H1 (cell line): ENCODE measurements around the gene MRGPRX4. TPM values are rescaled to one million over a fixed set of nuclear protein-coding genes. Genes with fewer than 3 reads are reported as not detected.

ENCODE experiments used
- CTCF ChIA-PET: fragments of 300-600 bp; sonication (Branson Sonifier 250); formaldehyde crosslinking; loops from one replicate; lab custom pipeline; 2021; ENCODE audit not compliant: partially characterized antibody; lab: Charles Lee
- POLR2A ChIA-PET: fragments of 300-600 bp; sonication (Branson Sonifier 250); formaldehyde crosslinking; loops from one replicate; lab custom pipeline; 2021; ENCODE audit warnings: inconsistent platforms; ENCODE audit not compliant: partially characterized antibody; lab: Charles Lee
- DNase-seq, 2 experiments: peaks; one replicate each; pipeline versions ENCODE4 v3.0.0 to v3.0.0-alpha.2; 2010 to 2022; ENCODE audit warnings: low spot score in 2 of 2, low read depth in 1 of 2, mixed read lengths in 1 of 2
- FAIRE-seq: peaks from 2 replicates; lab custom pipeline; 2011; peaks lifted over from hg19 to GRCh38; lab: Jason Lieb, UNC
- H2AFZ ChIP-seq: 2 replicates; pipeline ENCODE4 v1.8.1; 2012; ENCODE audit warnings: low read length, inconsistent platforms
- H2AK5ac ChIP-seq: 2 replicates; pipeline ENCODE4 v1.6.1; 2013; ENCODE audit warnings: low read depth, low read length
- H2BK120ac ChIP-seq: replicated peaks from 2 replicates; pipeline ENCODE3; 2013; ENCODE audit warnings: low read depth, low read length, inconsistent platforms
- H2BK12ac ChIP-seq: 2 replicates; pipeline ENCODE4 v1.6.1; 2013; ENCODE audit warnings: low read depth, low read length
- H2BK15ac ChIP-seq: 2 replicates; pipeline ENCODE4 v1.6.1; 2013; ENCODE audit warnings: low read length
- H2BK20ac ChIP-seq: 2 replicates; pipeline ENCODE4 v1.6.1; 2013; ENCODE audit warnings: low read length
- H2BK5ac ChIP-seq: 2 replicates; pipeline ENCODE4 v1.6.1; 2013; ENCODE audit warnings: low read depth, low read length
- H3K14ac ChIP-seq: 2 replicates; pipeline ENCODE4 v1.6.1; 2013; ENCODE audit warnings: inconsistent platforms; ENCODE audit not compliant: insufficient read length
- H3K18ac ChIP-seq: 2 replicates; pipeline ENCODE4 v1.6.1; 2013; ENCODE audit warnings: low read length; ENCODE audit errors: extremely low read depth
- H3K23ac ChIP-seq: 2 replicates; pipeline ENCODE4 v1.6.1; 2013; ENCODE audit warnings: inconsistent platforms; ENCODE audit not compliant: insufficient read length
- H3K23me2 ChIP-seq: 2 replicates; pipeline ENCODE4 v1.6.1; 2013; ENCODE audit warnings: low read depth, low read length
- H3K27ac ChIP-seq: 2 replicates; pipeline ENCODE4 v1.6.1; 2011; ENCODE audit warnings: low read depth, low read length, inconsistent platforms
- H3K27me3 ChIP-seq, 4 experiments: replicated peaks in 1 of 4; 1 replicate in 1 of 4; 2 replicates in 3 of 4; pipeline versions ENCODE4 v1.6.1 to v1.8.1; 2011 to 2013; ENCODE audit warnings: low read length in 3 of 4, mild to moderate bottlenecking in 3 of 4, inconsistent platforms in 2 of 4, mixed read lengths in 2 of 4, moderate library complexity in 1 of 4; ENCODE audit not compliant: control insufficient read depth in 3 of 4, insufficient read depth in 3 of 4; ENCODE audit errors: extremely low read depth in 1 of 4
- H3K36me3 ChIP-seq, 4 experiments: 2 replicates each; pipeline versions ENCODE4 v1.6.1 to v1.8.1; 2011 to 2013; ENCODE audit warnings: mild to moderate bottlenecking in 4 of 4, low read length in 3 of 4, moderate library complexity in 2 of 4, control low read depth in 1 of 4, inconsistent platforms in 1 of 4; ENCODE audit not compliant: insufficient read depth in 4 of 4, control insufficient read depth in 2 of 4
- H3K4ac ChIP-seq: replicated peaks from 2 replicates; pipeline ENCODE3; 2013; ENCODE audit warnings: low read length, low read depth, mixed read lengths, inconsistent platforms; ENCODE audit not compliant: insufficient read length
- H3K4me1 ChIP-seq, 4 experiments: replicated peaks in 1 of 4; 1 replicate in 1 of 4; 2 replicates in 3 of 4; pipeline versions ENCODE4 v1.6.1 to v1.8.1; 2011 to 2013; ENCODE audit warnings: low read length in 3 of 4, inconsistent platforms in 2 of 4, mixed read lengths in 1 of 4; ENCODE audit not compliant: insufficient read depth in 4 of 4, control insufficient read depth in 3 of 4
- H3K4me2 ChIP-seq, 2 experiments: 2 replicates each; pipeline versions ENCODE4 v1.6.1 to v1.8.1; 2011 to 2013; ENCODE audit warnings: low read depth in 2 of 2, low read length in 2 of 2, control low read depth in 1 of 2, inconsistent platforms in 1 of 2, mild to moderate bottlenecking in 1 of 2; ENCODE audit not compliant: insufficient read depth in 1 of 2
- H3K4me3 ChIP-seq, 4 experiments: fragments of 200-600, 300-600 bp in 1 of 4; sonication (generic), shearing (Covaris generic), sonication (Bioruptor Twin) in 1 of 4; 2 replicates each; pipeline versions ENCODE4 v1.5.1 to v1.8.1; 2011 to 2016; ENCODE audit warnings: low read length in 4 of 4, low read depth in 3 of 4, control low read depth in 2 of 4, inconsistent platforms in 2 of 4, mild to moderate bottlenecking in 2 of 4, mixed read lengths in 1 of 4, moderate library complexity in 1 of 4; ENCODE audit not compliant: insufficient read depth in 2 of 4; ENCODE audit errors: extremely low read depth in 1 of 4
- H3K56ac ChIP-seq: replicated peaks from 2 replicates; pipeline ENCODE3; 2013; ENCODE audit warnings: low read depth, mild to moderate bottlenecking, mixed read lengths, low read length, inconsistent platforms; ENCODE audit not compliant: insufficient read length
- H3K79me1 ChIP-seq: 2 replicates; pipeline ENCODE4 v1.6.1; 2013; ENCODE audit warnings: low read depth, low read length, control low read depth
- H3K79me2 ChIP-seq, 2 experiments: 2 replicates each; pipeline versions ENCODE4 v1.6.1 to v1.8.1; 2012 to 2013; ENCODE audit warnings: low read length in 2 of 2, mild to moderate bottlenecking in 2 of 2, inconsistent platforms in 1 of 2; ENCODE audit not compliant: insufficient read depth in 2 of 2, control insufficient read depth in 1 of 2
- H3K9ac ChIP-seq, 4 experiments: replicated peaks in 1 of 4; 1 replicate in 1 of 4; 2 replicates in 3 of 4; pipeline versions ENCODE4 v1.6.1 to v1.8.1; 2011 to 2013; ENCODE audit warnings: low read depth in 3 of 4, low read length in 3 of 4, control low read depth in 2 of 4, mild to moderate bottlenecking in 2 of 4, moderate library complexity in 2 of 4, inconsistent platforms in 1 of 4; ENCODE audit errors: extremely low read depth in 1 of 4
- H3K9me3 ChIP-seq, 2 experiments: 2 replicates each; pipeline versions ENCODE4 v1.6.1 to v1.8.1; 2012 to 2013; ENCODE audit warnings: mild to moderate bottlenecking in 2 of 2, moderate library complexity in 2 of 2, control low read depth in 1 of 2, inconsistent platforms in 1 of 2, low read depth in 1 of 2, low read length in 1 of 2, mixed read lengths in 1 of 2; ENCODE audit not compliant: insufficient read depth in 2 of 2
- H4K20me1 ChIP-seq, 2 experiments: replicated peaks in 1 of 2; 2 replicates each; pipeline versions ENCODE3 to v1.8.1; 2011 to 2013; ENCODE audit warnings: inconsistent platforms in 2 of 2, low read length in 2 of 2, mild to moderate bottlenecking in 1 of 2; ENCODE audit not compliant: insufficient read depth in 2 of 2, control insufficient read depth in 1 of 2
- H4K5ac ChIP-seq: 2 replicates; pipeline ENCODE4 v1.6.1; 2013; ENCODE audit warnings: low read length, low read depth, mixed read lengths, inconsistent platforms; ENCODE audit not compliant: insufficient read length
- H4K8ac ChIP-seq: 2 replicates; pipeline ENCODE4 v1.8.0; 2013; ENCODE audit warnings: mild to moderate bottlenecking, moderate library complexity, low read length, inconsistent platforms; ENCODE audit not compliant: insufficient read depth; ENCODE audit errors: extremely low read depth
- H4K91ac ChIP-seq: replicated peaks from 2 replicates; pipeline ENCODE3; 2013; ENCODE audit warnings: low read length, mixed read lengths, inconsistent platforms; ENCODE audit not compliant: insufficient read length
- SP1 ChIP-seq: IDR thresholded peaks from 2 replicates; pipeline ENCODE4 v1.6.1; 2011; ENCODE audit warnings: low read depth, low read length
- TCF12 ChIP-seq: IDR thresholded peaks from 2 replicates; pipeline ENCODE4 v1.6.1; 2011; ENCODE audit warnings: low read depth, mild to moderate bottlenecking, low read length
- WGBS, 2 experiments: shearing (Covaris generic) in 1 of 2; methylation state at CpG; one replicate each; pipeline versions ENCODE4 v1.1.6 to v1.1.7; 2013 to 2015; ENCODE audit warnings: low lambda C conversion rate in 2 of 2, mixed read lengths in 2 of 2, inconsistent platforms in 1 of 2, low coverage in 1 of 2, missing lambda C conversion rate in 1 of 2; ENCODE audit not compliant: insufficient replicate concordance in 2 of 2, insufficient coverage in 1 of 2, insufficient read length in 1 of 2; ENCODE audit errors: extremely low coverage in 1 of 2, missing lambda C conversion rate in 1 of 2; 5-methylcytosine and 5-hydroxymethylcytosine counted together
- polyA plus RNA-seq, 7 experiments: library from polyadenylated mRNA; depleted of rRNA in 3 of 7; stranded (reverse) in 5 of 7; unstranded in 2 of 7; fragments of >200 nt in 5 of 7; fragments of 200-250 nt in 2 of 7; gene quantifications; 1 replicate in 5 of 7; 2 replicates in 1 of 7; 4 replicates in 1 of 7; pipeline versions ENCODE4 v1.2.1 to v1.2.3, GENCODE V29; 2011 to 2013; ENCODE audit warnings: missing spikeins in 2 of 7, mixed read lengths in 2 of 7
- total RNA-seq: library from RNA; stranded (reverse); fragmentation: NEBNext Ultra II Directional; extraction: Animal tissue kit (Norgen Biotek cat#: 25700); gene quantifications from 2 replicates; pipeline ENCODE4 v1.2.1, GENCODE V29; 2021

Gene MRGPRX4
- total and polyA plus RNA-seq, 2 of the 8 experiments (the other 6 are each of a cell fraction or from before 2014, with no cell fraction given), result not detected

DNA sequence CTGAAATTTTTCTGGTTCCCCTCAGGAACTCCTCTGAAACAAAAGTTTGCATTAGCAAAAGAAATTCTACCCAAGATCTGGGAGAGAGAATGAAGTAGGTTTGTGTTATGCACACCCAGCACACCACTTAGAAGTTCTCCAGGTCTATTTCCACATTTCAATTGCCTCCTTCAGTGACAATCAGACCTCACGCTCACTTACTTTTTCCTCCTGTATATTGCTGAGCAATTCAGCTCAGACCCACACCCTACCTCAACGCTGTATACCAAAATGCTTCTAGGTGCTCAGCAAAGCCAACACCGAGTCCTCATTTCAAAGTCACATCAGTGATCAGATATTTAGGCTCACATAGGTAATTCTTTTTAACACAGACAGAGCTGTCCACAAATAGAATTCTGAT is 21.1 kb upstream of the MRGPRX4 start:
- 76% methylated on average over 3 of the region's 3 CpGs; no CpG with 5 or more reads in 1 of the 2 experiments for WGBS, 2 experiments
- DNase-seq, result no peak
- H4K5ac ChIP-seq, result no peak overlapping the region
- H3K9ac ChIP-seq, result no peak overlapping the region
- H2BK20ac ChIP-seq, result no peak overlapping the region
- H3K79me1 ChIP-seq, result no peaks in the 10 kb centered on the region
- no peak for FAIRE-seq
- no peak overlapping the region for H3K4me2 ChIP-seq
- H3K23ac ChIP-seq, result no peak overlapping the region
- no peak for TF ChIP-seq TCF12
- TF ChIP-seq SP1, result no peak
- 0 out of 4 replicates have a peak, but pooled peaks cover 0 to 2% of the 10 kb centered on the region in 2 experiments for H3K9me3 ChIP-seq
- H3K14ac ChIP-seq, result no peak overlapping the region
- no peak overlapping the region for H2BK120ac ChIP-seq
- no peak overlapping the region for H3K4me3 ChIP-seq
- no peak overlapping the region for H2BK12ac ChIP-seq
- H3K36me3 ChIP-seq, result no peaks in the 10 kb centered on the region
- POLR2A ChIA-PET, result no interaction called here
- H3K27ac ChIP-seq, result no peak overlapping the region
- no peak overlapping the region for H3K4ac ChIP-seq
- no peak overlapping the region for H4K91ac ChIP-seq
- H4K20me1 ChIP-seq, result no peaks in the 10 kb centered on the region
- H3K27me3 ChIP-seq, result no peaks in the 10 kb centered on the region
- H3K4me1 ChIP-seq, result peaks cover 0 to 5% (median 0%) of the 10 kb centered on the region in 4 experiments; a peak in 2 of 7 replicates
- no peak overlapping the region for H3K18ac ChIP-seq
- no peaks in the 10 kb centered on the region for H3K23me2 ChIP-seq
- no peak overlapping the region for H2AFZ ChIP-seq
- H3K79me2 ChIP-seq, result no peaks in the 10 kb centered on the region
- no peak overlapping the region for H2AK5ac ChIP-seq
- no peak overlapping the region for H4K8ac ChIP-seq
- no peak overlapping the region for H2BK15ac ChIP-seq
- CTCF ChIA-PET, result interaction anchor here (1.4 to 2.7 kb wide), 4 partner anchors 20 to 52 kb away, joined by 4 to 9 read pairs (median 4); partner anchors contain the start of gene SAAL1
- no peak overlapping the region for H2BK5ac ChIP-seq
- H3K56ac ChIP-seq, result no peak overlapping the region
